Ascending aorta (tissue), 2 donors: Measurements from ENCODE around the gene MIER2. TPM values are rescaled to one million over a fixed set of nuclear protein-coding genes. Genes with fewer than 3 reads are reported as not detected.

Experiments
- DNase-seq, 2 donors: peaks; one replicate each; pipeline ENCODE4 v3.0.0-alpha.2; 2019; ENCODE audit warnings: low spot score in 2 of 2
- H3K27ac ChIP-seq, 2 donors: fragments of 200-600 bp; sonication (generic); one replicate each; pipeline ENCODE4 v1.5.1; 2016 to 2017; ENCODE audit warnings: mild to moderate bottlenecking in 1 of 2
- H3K27me3 ChIP-seq: fragments of 200-600 bp; sonication (generic); one replicate; pipeline ENCODE4 v1.5.1; 2017
- H3K36me3 ChIP-seq, 2 donors: fragments of 200-600 bp; sonication (generic); one replicate each; pipeline ENCODE4 v1.5.1; 2016
- H3K4me1 ChIP-seq, 2 donors: fragments of 200-600 bp; sonication (generic); one replicate each; pipeline ENCODE4 v1.5.1; 2016 to 2017; ENCODE audit warnings: mild to moderate bottlenecking in 1 of 2
- H3K4me3 ChIP-seq, 2 donors: fragments of 200-600 bp; sonication (generic); one replicate each; pipeline ENCODE4 v1.5.1; 2016 to 2017; ENCODE audit warnings: mild to moderate bottlenecking in 1 of 2
- H3K9me3 ChIP-seq, 2 donors: fragments of 200-600 bp; sonication (generic); one replicate each; pipeline ENCODE4 v1.5.1; 2016
- CTCF ChIP-seq, 3 experiments: fragments of 200-600 bp in 2 of 3; fragments of 450-650 bp in 1 of 3; sonication (generic) in 2 of 3; IDR thresholded peaks; one replicate each; pipeline ENCODE4 v1.5.1; 2016 to 2019; ENCODE audit warnings: antibody characterized with exemption in 3 of 3, mild to moderate bottlenecking in 1 of 3, moderate library complexity in 1 of 3
- intact Hi-C: fragments of 100-400 bp; cut with DNase I; formaldehyde crosslinking; loops from one replicate; pipeline ENCODE4 v1.15.1; 2023
- total RNA-seq: library from RNA; depleted of rRNA; stranded (reverse); fragments of >200 nt; gene quantifications from one replicate; pipeline ENCODE4 v1.1.0, GENCODE V29; 2016

MIER2 gene
- total RNA-seq, 1 donor from 2014 or later, result 128 TPM

GRCh38 chr19:308471-309205, 36.0 kb downstream of the MIER2 start:
- DNase-seq, result no peak
- no peaks in the 10 kb centered on the region for H3K9me3 ChIP-seq
- no peak overlapping the region for H3K4me3 ChIP-seq
- H3K36me3 ChIP-seq, result peaks cover 58 to 67% of the 10 kb centered on the region in 2 donors
- no peaks in the 10 kb centered on the region for H3K27me3 ChIP-seq
- intact Hi-C loops, result no loop called here
- no peak overlapping the region for H3K27ac ChIP-seq
- no peak for TF ChIP-seq CTCF (IDR thresholded peaks at IDR 0.05)
- H3K4me1 ChIP-seq, result no peaks in the 10 kb centered on the region

- H3K27ac ChIP-seq, result no peak overlapping the region
- DNase-seq, result no peak
- TF ChIP-seq CTCF (IDR thresholded peaks at IDR 0.05), result no peak
- H3K9me3 ChIP-seq, result no peaks in the 10 kb centered on the region
- no peak overlapping the region for H3K4me3 ChIP-seq
- no peaks in the 10 kb centered on the region for H3K27me3 ChIP-seq
- no peaks in the 10 kb centered on the region for H3K4me1 ChIP-seq
- peaks cover 52 to 60% of the 10 kb centered on the region in 2 donors for H3K36me3 ChIP-seq
- intact Hi-C loops, result no loop called here
Measured at GRCh38 chr19:307793-308420, 36.7 kb downstream of the MIER2 start.

- Histone ChIP-seq H3K27ac (no peak overlapping the region), H3K36me3 (peaks cover 52 to 58% of the 10 kb centered on the region in 2 donors), H3K4me3 (no peak overlapping the region), H3K4me1 (no peaks in the 10 kb centered on the region), H3K9me3 (no peaks in the 10 kb centered on the region), H3K27me3 (no peaks in the 10 kb centered on the region)
- DNase-seq, result no peak
- intact Hi-C loops, result no loop called here
- TF ChIP-seq CTCF (IDR thresholded peaks at IDR 0.05), result no peak
Measured at GRCh38 chr19:307111-307531, 37.5 kb downstream of the MIER2 start.

GRCh38 chr19:306151-306900, 38.3 kb downstream of the MIER2 start:
- Histone ChIP-seq H3K27me3 (no peaks in the 10 kb centered on the region), H3K4me1 (no peaks in the 10 kb centered on the region), H3K27ac (no peak overlapping the region), H3K4me3 (no peak overlapping the region), H3K9me3 (no peaks in the 10 kb centered on the region), H3K36me3 (peaks cover 47 to 54% of the 10 kb centered on the region in 2 donors)
- DNase-seq, result no peak
- no peak for TF ChIP-seq CTCF (IDR thresholded peaks at IDR 0.05)
- intact Hi-C loops, result no loop called here

GRCh38 chr19:305240-306150, 39.1 kb downstream of the MIER2 start:
- intact Hi-C loops, result no loop called here
- Histone ChIP-seq H3K27ac (no peak overlapping the region), H3K4me1 (no peaks in the 10 kb centered on the region), H3K9me3 (no peaks in the 10 kb centered on the region), H3K36me3 (peaks cover 40 to 48% of the 10 kb centered on the region in 2 donors), H3K4me3 (no peak overlapping the region), H3K27me3 (no peaks in the 10 kb centered on the region)
- DNase-seq, result no peak
- no peak for TF ChIP-seq CTCF (IDR thresholded peaks at IDR 0.05)
